Measurements from ENCODE around the gene F10. TPM values are rescaled to one million over a fixed set of nuclear protein-coding genes. Genes with fewer than 3 reads are reported as not detected.

Gene F10
- total RNA-seq, 2 donors from 2014 or later, result 25.5 to 31.5 TPM

DNA sequence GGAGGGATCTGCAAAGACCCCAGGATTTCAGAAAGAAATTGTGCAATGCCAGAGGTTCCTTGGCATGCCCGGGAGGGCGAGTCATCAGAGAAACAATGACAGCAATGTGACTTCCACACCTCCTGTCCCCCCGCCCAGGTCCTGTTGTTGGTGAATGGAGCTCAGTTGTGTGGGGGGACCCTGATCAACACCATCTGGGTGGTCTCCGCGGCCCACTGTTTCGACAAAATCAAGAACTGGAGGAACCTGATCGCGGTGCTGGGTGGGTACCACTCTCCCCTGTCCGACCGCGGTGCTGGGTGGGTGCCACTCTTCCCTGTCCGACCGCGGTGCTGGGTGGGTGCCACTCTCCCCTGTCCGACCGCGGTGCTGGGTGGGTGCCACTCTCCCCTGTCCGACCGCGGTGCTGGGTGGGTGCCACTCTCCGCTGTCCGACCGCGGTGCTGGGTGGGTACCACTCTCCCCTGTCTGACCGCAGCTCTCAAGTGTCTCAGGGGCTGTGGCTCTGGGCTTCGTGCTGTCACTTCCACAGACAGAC lies 5.2 kb upstream of the F10 start:
- no peak overlapping the region for H3K27ac ChIP-seq

DNA sequence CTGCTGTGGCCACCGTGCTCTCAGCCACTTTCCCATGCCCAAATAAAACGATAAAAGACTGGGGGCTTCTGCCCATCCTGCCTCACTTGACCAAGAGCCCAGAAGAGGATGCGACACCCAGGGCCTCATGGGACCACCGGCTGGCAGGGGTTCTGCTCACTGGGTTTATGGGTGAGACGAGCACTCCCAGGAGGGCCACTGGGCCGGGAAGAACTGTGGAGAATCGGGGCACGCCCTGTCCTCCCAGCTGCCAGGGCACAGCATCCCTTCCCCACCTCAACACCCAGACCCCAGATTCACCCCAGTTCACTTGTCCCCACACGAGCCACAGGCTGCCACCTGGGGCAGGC lies 4.7 kb upstream of the F10 start:
- Histone ChIP-seq H3K9me3 (no peaks in the 10 kb centered on the region), H3K4me1 (ENCODE audit: control insufficient read depth in 1 of 2, low read depth in 2 of 2) (peaks cover 0 to 11% of the 10 kb centered on the region in 2 donors), H3K36me3 (no peaks in the 10 kb centered on the region), H3K4me3 (no peak overlapping the region), H3K27ac (no peak overlapping the region), H3K27me3 (replicated peaks; ENCODE audit: insufficient read depth) (no peaks in the 10 kb centered on the region)
- TF ChIP-seq, protein P1, sequence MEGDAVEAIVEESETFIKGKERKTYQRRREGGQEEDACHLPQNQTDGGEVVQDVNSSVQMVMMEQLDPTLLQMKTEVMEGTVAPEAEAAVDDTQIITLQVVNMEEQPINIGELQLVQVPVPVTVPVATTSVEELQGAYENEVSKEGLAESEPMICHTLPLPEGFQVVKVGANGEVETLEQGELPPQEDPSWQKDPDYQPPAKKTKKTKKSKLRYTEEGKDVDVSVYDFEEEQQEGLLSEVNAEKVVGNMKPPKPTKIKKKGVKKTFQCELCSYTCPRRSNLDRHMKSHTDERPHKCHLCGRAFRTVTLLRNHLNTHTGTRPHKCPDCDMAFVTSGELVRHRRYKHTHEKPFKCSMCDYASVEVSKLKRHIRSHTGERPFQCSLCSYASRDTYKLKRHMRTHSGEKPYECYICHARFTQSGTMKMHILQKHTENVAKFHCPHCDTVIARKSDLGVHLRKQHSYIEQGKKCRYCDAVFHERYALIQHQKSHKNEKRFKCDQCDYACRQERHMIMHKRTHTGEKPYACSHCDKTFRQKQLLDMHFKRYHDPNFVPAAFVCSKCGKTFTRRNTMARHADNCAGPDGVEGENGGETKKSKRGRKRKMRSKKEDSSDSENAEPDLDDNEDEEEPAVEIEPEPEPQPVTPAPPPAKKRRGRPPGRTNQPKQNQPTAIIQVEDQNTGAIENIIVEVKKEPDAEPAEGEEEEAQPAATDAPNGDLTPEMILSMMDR (IDR thresholded peaks at IDR 0.05), result no peak
- ATAC-seq (ENCODE audit: insufficient number of reproducible peaks, low FRiP score, low read depth), result no peak
- no peak for DNase-seq (ENCODE audit: low spot score)

More for the DNA sequence above, 5.2 kb upstream of the F10 start:
- Histone ChIP-seq H3K4me3 (no peak overlapping the region), H3K4me1 (ENCODE audit: control insufficient read depth in 1 of 2, low read depth in 2 of 2) (peaks cover 0 to 6% of the 10 kb centered on the region in 2 donors), H3K27me3 (replicated peaks; ENCODE audit: insufficient read depth) (no peaks in the 10 kb centered on the region), H3K36me3 (no peaks in the 10 kb centered on the region), H3K9me3 (no peaks in the 10 kb centered on the region)
- ATAC-seq (ENCODE audit: insufficient number of reproducible peaks, low FRiP score, low read depth), result no peak
- TF ChIP-seq, protein P1 (IDR thresholded peaks at IDR 0.05), result no peak
- DNase-seq (ENCODE audit: low spot score), result no peak

DNA sequence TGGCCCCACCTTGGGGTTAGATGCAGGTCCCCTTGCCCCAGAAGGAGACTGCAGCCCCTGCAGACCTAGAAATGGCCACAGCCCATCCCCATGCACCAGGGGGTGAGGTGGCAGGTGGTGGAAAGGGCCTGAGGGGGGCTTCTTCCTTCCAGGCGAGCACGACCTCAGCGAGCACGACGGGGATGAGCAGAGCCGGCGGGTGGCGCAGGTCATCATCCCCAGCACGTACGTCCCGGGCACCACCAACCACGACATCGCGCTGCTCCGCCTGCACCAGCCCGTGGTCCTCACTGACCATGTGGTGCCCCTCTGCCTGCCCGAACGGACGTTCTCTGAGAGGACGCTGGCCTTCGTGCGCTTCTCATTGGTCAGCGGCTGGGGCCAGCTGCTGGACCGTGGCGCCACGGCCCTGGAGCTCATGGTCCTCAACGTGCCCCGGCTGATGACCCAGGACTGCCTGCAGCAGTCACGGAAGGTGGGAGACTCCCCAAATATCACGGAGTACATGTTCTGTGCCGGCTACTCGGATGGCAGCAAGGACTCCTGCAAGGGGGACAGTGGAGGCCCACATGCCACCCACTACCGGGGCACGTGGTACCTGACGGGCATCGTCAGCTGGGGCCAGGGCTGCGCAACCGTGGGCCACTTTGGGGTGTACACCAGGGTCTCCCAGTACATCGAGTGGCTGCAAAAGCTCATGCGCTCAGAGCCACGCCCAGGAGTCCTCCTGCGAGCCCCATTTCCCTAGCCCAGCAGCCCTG lies 4.2 kb upstream of the F10 start:
- peaks cover 0 to 16% of the 10 kb centered on the region in 2 donors for H3K4me1 ChIP-seq (ENCODE audit: control insufficient read depth in 1 of 2, low read depth in 2 of 2)
- TF ChIP-seq, protein P1 (IDR thresholded peaks at IDR 0.05), result no peak
- ATAC-seq (ENCODE audit: insufficient number of reproducible peaks, low FRiP score, low read depth) (no peak), DNase-seq (ENCODE audit: low spot score) (no peak)
- H3K27me3 ChIP-seq (replicated peaks; ENCODE audit: insufficient read depth), result no peaks in the 10 kb centered on the region
- H3K27ac ChIP-seq, result no peak overlapping the region
- no peaks in the 10 kb centered on the region for H3K36me3 ChIP-seq
- H3K4me3 ChIP-seq, result no peak overlapping the region
- no peaks in the 10 kb centered on the region for H3K9me3 ChIP-seq

DNA sequence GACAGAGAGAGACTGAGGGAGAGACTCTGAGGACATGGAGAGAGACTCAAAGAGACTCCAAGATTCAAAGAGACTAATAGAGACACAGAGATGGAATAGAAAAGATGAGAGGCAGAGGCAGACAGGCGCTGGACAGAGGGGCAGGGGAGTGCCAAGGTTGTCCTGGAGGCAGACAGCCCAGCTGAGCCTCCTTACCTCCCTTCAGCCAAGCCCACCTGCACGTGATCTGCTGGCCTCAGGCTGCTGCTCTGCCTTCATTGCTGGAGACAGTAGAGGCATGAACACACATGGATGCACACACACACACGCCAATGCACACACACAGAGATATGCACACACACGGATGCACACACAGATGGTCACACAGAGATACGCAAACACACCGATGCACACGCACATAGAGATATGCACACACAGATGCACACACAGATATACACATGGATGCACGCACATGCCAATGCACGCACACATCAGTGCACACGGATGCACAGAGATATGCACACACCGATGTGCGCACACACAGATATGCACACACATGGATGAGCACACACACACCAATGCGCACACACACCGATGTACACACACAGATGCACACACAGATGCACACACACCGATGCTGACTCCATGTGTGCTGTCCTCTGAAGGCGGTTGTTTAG lies 3.3 kb upstream of the F10 start:
- Histone ChIP-seq H3K9me3 (no peaks in the 10 kb centered on the region), H3K4me1 (ENCODE audit: control insufficient read depth in 1 of 2, low read depth in 2 of 2) (peaks cover 0 to 19% of the 10 kb centered on the region in 2 donors), H3K36me3 (no peaks in the 10 kb centered on the region), H3K27me3 (replicated peaks; ENCODE audit: insufficient read depth) (no peaks in the 10 kb centered on the region), H3K4me3 (no peak overlapping the region), H3K27ac (no peak overlapping the region)
- no peak for ATAC-seq (ENCODE audit: insufficient number of reproducible peaks, low FRiP score, low read depth)
- TF ChIP-seq, protein P1 (IDR thresholded peaks at IDR 0.05), result no peak
- DNase-seq (ENCODE audit: low spot score), result no peak

DNA sequence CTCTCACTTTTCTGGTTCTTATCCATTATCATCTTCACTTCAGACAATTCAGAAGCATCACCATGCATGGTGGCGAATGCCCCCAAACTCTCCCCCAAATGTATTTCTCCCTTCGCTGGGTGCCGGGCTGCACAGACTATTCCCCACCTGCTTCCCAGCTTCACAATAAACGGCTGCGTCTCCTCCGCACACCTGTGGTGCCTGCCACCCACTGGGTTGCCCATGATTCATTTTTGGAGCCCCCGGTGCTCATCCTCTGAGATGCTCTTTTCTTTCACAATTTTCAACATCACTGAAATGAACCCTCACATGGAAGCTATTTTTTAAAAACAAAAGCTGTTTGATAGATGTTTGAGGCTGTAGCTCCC lies 2.8 kb upstream of the F10 start:
- H3K27me3 ChIP-seq (replicated peaks; ENCODE audit: insufficient read depth), result no peaks in the 10 kb centered on the region
- no peaks in the 10 kb centered on the region for H3K36me3 ChIP-seq
- no peak overlapping the region for H3K4me3 ChIP-seq
- peaks cover 0 to 19% of the 10 kb centered on the region in 2 donors for H3K4me1 ChIP-seq (ENCODE audit: control insufficient read depth in 1 of 2, low read depth in 2 of 2)
- no peaks in the 10 kb centered on the region for H3K9me3 ChIP-seq
- no peak overlapping the region for H3K27ac ChIP-seq
- TF ChIP-seq, protein P1 (IDR thresholded peaks at IDR 0.05), result no peak
- ATAC-seq (ENCODE audit: insufficient number of reproducible peaks, low FRiP score, low read depth) (no peak), DNase-seq (ENCODE audit: low spot score) (no peak)

Measured in thoracic aorta (tissue), 2 donors.